H9 (cell line): ENCODE results near the gene ZNF746. TPM values are rescaled to one million over a fixed set of nuclear protein-coding genes. Genes with fewer than 3 reads are reported as not detected.

Experiments used
- DNase-seq: peaks from one replicate; pipeline ENCODE4 v3.0.0-alpha.2; 2017
- H2AFZ ChIP-seq: one replicate; pipeline ENCODE4 v1.6.1; 2013; ENCODE audit warnings: mild to moderate bottlenecking, low read length, control low read depth, moderate library complexity
- H2AK5ac ChIP-seq: 2 replicates; pipeline ENCODE4 v1.6.1; 2013; ENCODE audit warnings: low read length, control low read depth, mixed read lengths; ENCODE audit not compliant: insufficient read length
- H2BK120ac ChIP-seq: one replicate; pipeline ENCODE4 v1.6.1; 2013; ENCODE audit warnings: low read depth, mild to moderate bottlenecking, low read length, control low read depth, inconsistent platforms; ENCODE audit not compliant: poor library complexity, severe bottlenecking
- H2BK12ac ChIP-seq: 2 replicates; pipeline ENCODE4 v1.6.1; 2013; ENCODE audit warnings: low read length, control low read depth, mixed read lengths, low read depth; ENCODE audit not compliant: insufficient read length
- H2BK15ac ChIP-seq: 2 replicates; pipeline ENCODE4 v1.6.1; 2013; ENCODE audit warnings: low read depth, low read length, control low read depth
- H2BK20ac ChIP-seq: one replicate; pipeline ENCODE4 v1.6.1; 2013; ENCODE audit warnings: low read depth, mild to moderate bottlenecking, low read length, control low read depth, inconsistent platforms; ENCODE audit not compliant: poor library complexity, severe bottlenecking
- H2BK5ac ChIP-seq: 2 replicates; pipeline ENCODE4 v1.6.1; 2013; ENCODE audit warnings: low read length, control low read depth, mixed read lengths; ENCODE audit not compliant: insufficient read length
- H3K14ac ChIP-seq: 2 replicates; pipeline ENCODE4 v1.6.1; 2013; ENCODE audit warnings: low read length, control low read depth; ENCODE audit not compliant: insufficient read depth
- H3K18ac ChIP-seq: 2 replicates; pipeline ENCODE4 v1.6.1; 2013; ENCODE audit warnings: low read depth, mild to moderate bottlenecking, mixed read lengths, low read length, control low read depth; ENCODE audit not compliant: insufficient read length
- H3K23ac ChIP-seq: 2 replicates; pipeline ENCODE4 v1.6.1; 2013; ENCODE audit warnings: low read length, control low read depth, mixed read lengths, low read depth; ENCODE audit not compliant: insufficient read length
- H3K23me2 ChIP-seq: 2 replicates; pipeline ENCODE4 v1.6.1; 2013; ENCODE audit warnings: low read depth, mild to moderate bottlenecking, mixed read lengths, low read length, control low read depth; ENCODE audit not compliant: insufficient read length, poor library complexity, severe bottlenecking
- H3K27ac ChIP-seq: 2 replicates; pipeline ENCODE4 v1.5.1; 2013; ENCODE audit warnings: low read length, control low read depth, mixed read lengths, low read depth; ENCODE audit not compliant: insufficient read length
- H3K27me3 ChIP-seq: 2 replicates; pipeline ENCODE4 v1.6.1; 2013; ENCODE audit warnings: low read length, control low read depth, inconsistent platforms; ENCODE audit not compliant: insufficient read depth
- H3K4ac ChIP-seq: 2 replicates; pipeline ENCODE4 v1.6.1; 2013; ENCODE audit warnings: low read depth, mild to moderate bottlenecking, control low read depth, inconsistent platforms, low read length, moderate library complexity
- H3K4me1 ChIP-seq: 2 replicates; pipeline ENCODE4 v1.6.1; 2013; ENCODE audit warnings: low read length, control low read depth, inconsistent platforms; ENCODE audit not compliant: insufficient read depth
- H3K4me2 ChIP-seq: 2 replicates; pipeline ENCODE4 v1.6.1; 2013; ENCODE audit warnings: low read length, control low read depth, mixed read lengths; ENCODE audit not compliant: insufficient read length, insufficient read depth
- H3K56ac ChIP-seq: 2 replicates; pipeline ENCODE4 v1.6.1; 2013; ENCODE audit warnings: low read depth, mild to moderate bottlenecking, mixed read lengths, low read length, control low read depth; ENCODE audit not compliant: insufficient read length
- H3K79me1 ChIP-seq: 2 replicates; pipeline ENCODE4 v1.6.1; 2013; ENCODE audit warnings: low read depth, mild to moderate bottlenecking, moderate library complexity, low read length, control low read depth, inconsistent platforms; ENCODE audit not compliant: insufficient read depth, poor library complexity, severe bottlenecking
- H3K79me2 ChIP-seq: 2 replicates; pipeline ENCODE4 v1.6.1; 2013; ENCODE audit warnings: low read length, control low read depth, inconsistent platforms; ENCODE audit not compliant: insufficient read depth
- H3K9ac ChIP-seq: 2 replicates; pipeline ENCODE4 v1.6.1; 2013; ENCODE audit warnings: low read length, control low read depth, mixed read lengths; ENCODE audit not compliant: insufficient read length; ENCODE audit errors: extremely low read depth
- H3K9me3 ChIP-seq: one replicate; pipeline ENCODE4 v1.6.1; 2013; ENCODE audit warnings: low read depth, low read length, inconsistent platforms; ENCODE audit not compliant: control insufficient read depth
- H3T11ph ChIP-seq: one replicate; pipeline ENCODE4 v1.6.1; 2013; ENCODE audit warnings: mild to moderate bottlenecking, low read length, control low read depth, inconsistent platforms
- H4K20me1 ChIP-seq: one replicate; pipeline ENCODE4 v1.6.1; 2013; ENCODE audit not compliant: control insufficient read depth, insufficient read length, insufficient read depth
- H4K5ac ChIP-seq: 2 replicates; pipeline ENCODE4 v1.6.1; 2013; ENCODE audit warnings: low read depth, mild to moderate bottlenecking, mixed read lengths, low read length, control low read depth; ENCODE audit not compliant: insufficient read length
- H4K8ac ChIP-seq: replicated peaks from 2 replicates; pipeline ENCODE4 v1.6.1; 2013; ENCODE audit warnings: low read length, control low read depth, mixed read lengths, low read depth; ENCODE audit not compliant: insufficient read length
- H4K91ac ChIP-seq: 2 replicates; pipeline ENCODE4 v1.6.1; 2013; ENCODE audit warnings: low read depth, mild to moderate bottlenecking, moderate library complexity, mixed read lengths, low read length, control low read depth; ENCODE audit not compliant: insufficient read length
- H3K27ac Mint-ChIP-seq, 3 experiments: 2 replicates in 2 of 3; 3 replicates in 1 of 3; pipeline ENCODE4 v1.8.0; 2020 to 2021; ENCODE audit warnings: mixed read lengths in 3 of 3, mild to moderate bottlenecking in 1 of 3, moderate library complexity in 1 of 3
- H3K27me3 Mint-ChIP-seq: 2 replicates; pipeline ENCODE4 v1.8.0; 2021; ENCODE audit warnings: low read depth, mild to moderate bottlenecking, moderate library complexity, mixed read lengths
- H3K36me3 Mint-ChIP-seq, 3 experiments: 2 replicates in 2 of 3; 3 replicates in 1 of 3; pipeline ENCODE4 v1.8.0; 2020 to 2021; ENCODE audit warnings: low read depth in 3 of 3, mixed read lengths in 3 of 3; ENCODE audit not compliant: insufficient read depth in 1 of 3
- H3K4me1 Mint-ChIP-seq, 2 experiments: 2 replicates each; pipeline ENCODE4 v1.8.0; 2020; ENCODE audit warnings: mixed read lengths in 2 of 2
- H3K4me3 Mint-ChIP-seq, 2 experiments: 2 replicates in 1 of 2; 3 replicates in 1 of 2; pipeline ENCODE4 v1.8.0; 2020 to 2021; ENCODE audit warnings: mild to moderate bottlenecking in 2 of 2, mixed read lengths in 2 of 2, moderate library complexity in 1 of 2
- H3K9me3 Mint-ChIP-seq, 2 experiments: 2 replicates in 1 of 2; 3 replicates in 1 of 2; pipeline ENCODE4 v1.8.0; 2020; ENCODE audit warnings: mild to moderate bottlenecking in 2 of 2, mixed read lengths in 2 of 2, moderate library complexity in 1 of 2
- WGBS: extraction: QIAGEN DNeasy Blood & Tissue Kit; methylation state at CpG from one replicate; pipeline ENCODE4 v1.1.7; 2013; ENCODE audit warnings: missing lambda C conversion rate, low lambda C conversion rate, mixed read lengths; ENCODE audit not compliant: insufficient read length; ENCODE audit errors: extremely low coverage; 5-methylcytosine and 5-hydroxymethylcytosine counted together
- total RNA-seq: library from RNA; stranded (reverse); gene quantifications from 2 replicates; pipeline ENCODE4 v1.2.1, GENCODE V29; 2021
- TF ChIP-seq, protein P1 (sequence below): fragments of 200-600 bp; sonication (generic); conservative IDR thresholded peaks from 3 replicates; pipeline ENCODE4 v1.8.0; 2021; ENCODE audit warnings: antibody characterized with exemption, mild to moderate bottlenecking

The ZNF746 gene
- total RNA-seq, 1 experiment from 2014 or later = 26.7 TPM

DNA sequence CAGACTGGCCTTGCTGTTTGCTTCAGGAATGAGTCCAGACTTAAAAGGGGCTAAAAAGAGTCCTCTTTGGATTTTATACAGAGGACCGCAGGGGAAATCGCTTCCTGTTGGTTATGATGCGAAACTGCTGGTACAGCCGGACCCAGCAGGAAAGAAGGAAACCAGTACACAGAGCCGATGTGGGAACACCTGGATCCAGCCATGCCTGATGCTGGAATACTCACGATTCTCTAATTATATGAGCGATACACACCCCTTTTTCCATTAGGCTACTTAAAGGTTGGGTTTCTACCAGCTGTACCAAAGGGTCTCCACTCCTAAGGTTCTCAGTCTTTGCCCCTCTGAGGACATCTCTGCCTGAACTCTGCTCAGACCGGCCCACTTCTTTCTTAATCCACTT is 64.5 kb downstream of the ZNF746 start:
- Histone ChIP-seq H3K4ac (no peak overlapping the region), H3K18ac (no peak overlapping the region), H4K8ac (no peak overlapping the region), H3K23ac (no peak overlapping the region), H3K79me2 (no peaks in the 10 kb centered on the region), H3K79me1 (no peaks in the 10 kb centered on the region), H2BK20ac (no peak overlapping the region), H3T11ph (no peak overlapping the region), H3K27ac (no peak overlapping the region), H3K23me2 (no peaks in the 10 kb centered on the region), H2BK12ac (no peak overlapping the region), H2AK5ac (no peak overlapping the region), H3K9me3 (no peaks in the 10 kb centered on the region), H3K14ac (no peak overlapping the region), H3K27me3 (no peaks in the 10 kb centered on the region), H3K56ac (no peak overlapping the region), H2BK120ac (no peak overlapping the region), H2AFZ (no peak overlapping the region), H4K20me1 (no peaks in the 10 kb centered on the region), H4K91ac (no peak overlapping the region), H3K9ac (no peak overlapping the region), H2BK15ac (no peak overlapping the region), H3K4me2 (no peak overlapping the region), H3K4me1 (no peaks in the 10 kb centered on the region), H2BK5ac (no peak overlapping the region), H4K5ac (no peak overlapping the region)
- Mint-ChIP-seq H3K27me3 (no peaks in the 10 kb centered on the region), H3K4me3 (no peak overlapping the region), H3K27ac (no peak overlapping the region), H3K4me1 (no peaks in the 10 kb centered on the region), H3K36me3 (peaks cover 15 to 47% (median 17%) of the 10 kb centered on the region in 3 experiments; a peak in 6 of 7 replicates), H3K9me3 (no peaks in the 10 kb centered on the region)
- DNase-seq = no peak
- TF ChIP-seq, protein P1, sequence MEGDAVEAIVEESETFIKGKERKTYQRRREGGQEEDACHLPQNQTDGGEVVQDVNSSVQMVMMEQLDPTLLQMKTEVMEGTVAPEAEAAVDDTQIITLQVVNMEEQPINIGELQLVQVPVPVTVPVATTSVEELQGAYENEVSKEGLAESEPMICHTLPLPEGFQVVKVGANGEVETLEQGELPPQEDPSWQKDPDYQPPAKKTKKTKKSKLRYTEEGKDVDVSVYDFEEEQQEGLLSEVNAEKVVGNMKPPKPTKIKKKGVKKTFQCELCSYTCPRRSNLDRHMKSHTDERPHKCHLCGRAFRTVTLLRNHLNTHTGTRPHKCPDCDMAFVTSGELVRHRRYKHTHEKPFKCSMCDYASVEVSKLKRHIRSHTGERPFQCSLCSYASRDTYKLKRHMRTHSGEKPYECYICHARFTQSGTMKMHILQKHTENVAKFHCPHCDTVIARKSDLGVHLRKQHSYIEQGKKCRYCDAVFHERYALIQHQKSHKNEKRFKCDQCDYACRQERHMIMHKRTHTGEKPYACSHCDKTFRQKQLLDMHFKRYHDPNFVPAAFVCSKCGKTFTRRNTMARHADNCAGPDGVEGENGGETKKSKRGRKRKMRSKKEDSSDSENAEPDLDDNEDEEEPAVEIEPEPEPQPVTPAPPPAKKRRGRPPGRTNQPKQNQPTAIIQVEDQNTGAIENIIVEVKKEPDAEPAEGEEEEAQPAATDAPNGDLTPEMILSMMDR = no peak
- no CpG with 5 or more reads among the region's 8 CpGs for WGBS
